GM21423 (cell line): Measurements from ENCODE around the gene EGF.
A peak's percentile ranks its signal among the peaks of the same experiment; 100 is the strongest.

Experiments used
- ATAC-seq: cut with Tn5 transposase; IDR thresholded peaks from one replicate; pipeline ENCODE4 v1.9.1; 2021; ENCODE audit warnings: mild to moderate bottlenecking, moderate library complexity; ENCODE audit not compliant: unreplicated experiment

EGF gene

GRCh38 chr4:109989618-109990017, 76.9 kb downstream of the EGF start:
- no peak for ATAC-seq

- peak; percentile 80 for ATAC-seq
These were observed 77.9 kb downstream of the EGF start for GRCh38 chr4:109990261-109991257.

- ATAC-seq: no peak
These were observed 80.4 kb downstream of the EGF start for GRCh38 chr4:109993116-109993515.

- ATAC-seq: peak; percentile 57
These were observed 81.7 kb downstream of the EGF start for GRCh38 chr4:109994415-109994827.

GRCh38 chr4:109996526-109996925, 83.8 kb downstream of the EGF start:
- no peak for ATAC-seq

GRCh38 chr4:109998867-109999584, 86.3 kb downstream of the EGF start:
- ATAC-seq: peak; percentile 36

- ATAC-seq: no peak
These were observed 86.9 kb downstream of the EGF start for GRCh38 chr4:109999585-109999912.

GRCh38 chr4:110002326-110002725, 89.6 kb downstream of the EGF start:
- ATAC-seq: no peak

GRCh38 chr4:110003401-110004187, 90.9 kb downstream of the EGF start:
- no peak for ATAC-seq

- no peak for ATAC-seq
These were observed 91.9 kb downstream of the EGF start for GRCh38 chr4:110004556-110004955.

- peak; percentile 72 for ATAC-seq
These were observed 92.9 kb downstream of the EGF start for GRCh38 chr4:110005461-110006056.

GRCh38 chr4:110007217-110007616, 94.5 kb downstream of the EGF start:
- ATAC-seq: no peak

- no peak for ATAC-seq
These were observed 95.9 kb downstream of the EGF start for GRCh38 chr4:110008540-110008939.

GRCh38 chr4:110009550-110009949, 96.9 kb downstream of the EGF start:
- ATAC-seq: no peak

GRCh38 chr4:110010797-110011196, 98.1 kb downstream of the EGF start:
- no peak for ATAC-seq

GRCh38 chr4:110012917-110013316, 100.2 kb downstream of the EGF start:
- ATAC-seq: no peak

- ATAC-seq: no peak
These were observed 101.5 kb downstream of the EGF start for GRCh38 chr4:110014233-110014632.

- ATAC-seq: no peak
These were observed 106.5 kb downstream of the EGF start for GRCh38 chr4:110019153-110019552.

- ATAC-seq: no peak
These were observed 107.5 kb downstream of the EGF start for GRCh38 chr4:110020139-110020538.

- ATAC-seq: no peak
These were observed 108.2 kb downstream of the EGF start for GRCh38 chr4:110020646-110021443.
